HG02938 (cell line): ENCODE data around the gene ZNF790.
A peak's percentile ranks its signal among the peaks of the same experiment; 100 is the strongest.

Experiments
- ATAC-seq: cut with Tn5 transposase; IDR thresholded peaks from one replicate; pipeline ENCODE4 v1.9.1; 2021; ENCODE audit warnings: mild to moderate bottlenecking, moderate library complexity; ENCODE audit not compliant: unreplicated experiment

The ZNF790 gene

GRCh38 chr19:36772311-36773222 is 65.6 kb downstream of the ZNF790 start, which contains the start of gene ZNF850:
Gene ZNF850, minus strand, starts transcription at chr19:36772807. Its CDS starts 10,201 bp downstream, at chr19:36762606.
- ATAC-seq = peak; percentile 92

DNA sequence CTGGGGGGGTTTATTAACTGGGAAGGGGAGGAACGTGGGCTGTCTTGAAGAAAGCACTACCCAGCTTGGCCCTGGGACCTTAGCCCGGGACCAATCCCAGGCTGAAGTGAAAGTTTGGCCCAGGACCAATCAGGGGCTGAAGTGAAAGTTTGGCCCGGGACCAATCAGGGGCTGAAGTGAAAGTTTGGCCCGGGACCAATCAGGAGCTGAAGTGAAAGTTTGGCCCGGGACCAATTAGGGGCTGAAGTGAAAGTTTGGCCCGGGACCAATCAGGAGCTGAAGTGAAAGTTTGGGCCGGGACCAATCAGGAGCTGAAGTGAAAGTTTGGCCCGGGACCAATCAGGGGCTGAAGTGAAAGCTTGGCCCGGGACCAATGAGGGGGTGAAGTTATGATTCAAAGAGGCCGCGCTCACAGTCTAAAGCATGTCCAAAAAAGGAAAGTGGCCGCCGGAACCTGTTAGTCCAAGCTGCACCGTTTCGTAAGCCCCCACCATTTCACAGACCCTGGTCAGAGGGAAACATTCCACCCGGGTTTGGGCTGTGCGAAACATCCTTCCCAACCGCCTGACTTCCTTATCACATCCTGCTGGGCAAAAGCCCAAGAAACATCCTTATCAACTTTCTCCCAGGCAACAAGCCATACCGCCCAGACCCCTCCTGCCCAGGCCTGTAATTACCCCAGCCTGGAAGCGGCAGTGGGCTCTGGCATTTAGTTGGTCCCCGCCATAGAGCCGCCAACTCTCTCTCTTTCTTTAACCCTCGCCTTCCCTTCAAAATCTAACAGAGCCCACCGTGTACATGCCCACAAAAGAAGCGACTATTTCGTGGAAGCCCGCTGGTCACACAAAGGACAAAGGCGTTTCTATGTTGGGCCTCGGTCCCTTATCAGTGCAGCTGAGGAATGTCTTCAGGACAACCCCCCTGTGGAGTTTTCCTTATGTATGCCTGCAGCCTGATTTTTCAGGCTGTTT is 66.6 kb downstream of the ZNF790 start:
- no peak for ATAC-seq
